Activated CD4-positive, alpha-beta T cell treated with anti-CD3 and anti-CD28 coated beads for 4 hours (primary cell): ENCODE data around the gene LRRC49.
"Not testable (repeated sequence)": the region's sequence is repeated elsewhere in the genome, so short reads cannot be mapped to it uniquely, and the experiment has no call there.

Source experiments
- DNase-seq, 2 donors: peaks; one replicate each; pipeline ENCODE4 v3.0.0-alpha.2; 2020

LRRC49 gene

DNA sequence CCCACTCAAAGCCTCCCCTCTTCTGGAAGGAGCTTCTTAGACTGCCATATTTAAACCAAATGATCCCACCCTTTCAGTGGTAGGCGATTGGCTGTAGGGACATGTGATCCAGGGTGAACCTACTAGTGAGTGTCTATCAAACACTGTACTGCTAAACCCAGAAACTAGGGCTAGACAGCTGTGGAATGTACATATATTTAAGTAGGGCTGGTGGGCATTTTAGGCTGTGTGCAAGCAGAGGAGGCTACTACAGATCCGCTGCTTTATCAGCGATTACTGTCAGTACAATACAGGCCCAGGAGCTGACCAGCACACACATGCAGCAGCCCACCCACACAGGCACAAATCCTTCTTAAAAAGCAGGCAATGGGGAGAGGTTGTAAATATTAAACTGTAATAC, 23.3 kb upstream of the LRRC49 start:
- no peak for DNase-seq

DNA sequence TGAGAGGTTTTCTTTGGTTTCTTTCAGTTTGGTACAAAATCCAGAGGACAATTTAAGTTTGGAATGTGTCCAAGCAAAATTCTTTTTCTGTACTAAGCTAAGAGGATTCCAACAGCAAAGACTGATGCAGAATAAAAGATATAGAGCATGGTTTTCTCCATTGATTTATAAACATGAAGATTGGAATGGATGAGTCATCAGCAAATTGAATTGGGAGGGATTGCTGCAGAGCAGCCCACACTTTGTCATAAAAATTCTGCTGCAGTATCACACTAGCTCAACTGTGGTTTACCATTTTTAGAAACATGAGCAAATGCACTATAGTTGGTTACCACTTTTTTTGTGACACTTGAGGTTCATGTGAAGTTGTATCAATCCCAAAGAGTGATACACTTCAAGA, 22.6 kb upstream of the LRRC49 start:
- DNase-seq = no peak

DNA sequence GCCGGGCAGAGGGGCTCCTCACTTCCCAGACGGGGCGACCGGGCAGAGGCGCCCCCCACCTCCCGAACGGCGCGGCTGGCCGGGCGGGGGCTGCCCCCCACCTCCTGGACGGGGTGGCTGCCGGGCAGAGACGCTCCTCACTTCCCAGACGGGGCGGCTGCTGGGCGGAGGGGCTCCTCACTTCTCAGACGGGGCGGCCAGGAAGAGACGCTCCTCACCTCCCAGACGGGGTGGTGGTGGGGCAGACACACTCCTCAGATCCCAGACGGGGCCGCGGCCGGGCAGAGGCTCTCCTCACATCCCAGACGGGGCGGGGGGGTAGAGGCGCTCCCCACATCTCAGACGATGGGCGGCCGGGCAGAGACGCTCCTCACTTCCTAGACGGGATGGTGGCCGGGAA, 21.1 kb upstream of the LRRC49 start:
- not testable (repeated sequence) for DNase-seq

DNA sequence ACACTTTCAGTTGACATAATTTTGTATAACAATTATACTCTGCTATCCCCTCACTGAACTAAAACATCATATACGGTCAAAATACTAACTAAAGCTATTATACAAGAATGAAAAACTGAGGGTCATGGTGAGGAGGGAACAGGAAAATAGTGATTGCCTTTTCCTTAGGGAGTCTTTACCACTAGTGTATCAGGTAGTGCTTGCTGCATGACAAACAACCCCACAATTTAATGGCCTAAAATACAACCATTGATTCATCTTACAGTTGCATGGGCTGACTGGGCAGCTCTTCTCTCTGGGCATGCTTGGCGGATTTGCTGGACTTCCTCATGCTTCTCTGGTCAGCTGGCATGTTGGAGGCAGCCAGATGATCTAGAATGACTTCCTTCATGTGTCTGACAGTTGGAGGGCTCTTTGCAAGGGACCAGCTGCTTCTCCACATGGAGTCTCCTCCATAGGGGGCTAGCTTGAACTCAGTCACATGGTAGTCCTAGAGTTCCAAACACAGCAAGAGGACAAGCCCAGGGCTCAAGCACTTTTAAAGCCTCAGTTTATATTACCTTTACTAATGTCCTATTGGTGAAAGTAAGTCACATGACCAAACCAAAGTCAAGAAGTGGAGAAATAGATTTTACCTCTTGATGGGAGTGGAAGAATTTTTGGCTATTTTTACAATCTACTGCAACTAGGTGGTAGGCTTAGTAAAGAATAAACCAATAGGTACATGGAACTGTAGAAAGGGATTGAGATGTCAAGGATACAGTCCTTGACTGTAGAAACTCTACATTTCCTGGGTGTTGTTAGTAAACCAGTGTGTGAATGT, 19.2 kb upstream of the LRRC49 start:
- no peak for DNase-seq

DNA sequence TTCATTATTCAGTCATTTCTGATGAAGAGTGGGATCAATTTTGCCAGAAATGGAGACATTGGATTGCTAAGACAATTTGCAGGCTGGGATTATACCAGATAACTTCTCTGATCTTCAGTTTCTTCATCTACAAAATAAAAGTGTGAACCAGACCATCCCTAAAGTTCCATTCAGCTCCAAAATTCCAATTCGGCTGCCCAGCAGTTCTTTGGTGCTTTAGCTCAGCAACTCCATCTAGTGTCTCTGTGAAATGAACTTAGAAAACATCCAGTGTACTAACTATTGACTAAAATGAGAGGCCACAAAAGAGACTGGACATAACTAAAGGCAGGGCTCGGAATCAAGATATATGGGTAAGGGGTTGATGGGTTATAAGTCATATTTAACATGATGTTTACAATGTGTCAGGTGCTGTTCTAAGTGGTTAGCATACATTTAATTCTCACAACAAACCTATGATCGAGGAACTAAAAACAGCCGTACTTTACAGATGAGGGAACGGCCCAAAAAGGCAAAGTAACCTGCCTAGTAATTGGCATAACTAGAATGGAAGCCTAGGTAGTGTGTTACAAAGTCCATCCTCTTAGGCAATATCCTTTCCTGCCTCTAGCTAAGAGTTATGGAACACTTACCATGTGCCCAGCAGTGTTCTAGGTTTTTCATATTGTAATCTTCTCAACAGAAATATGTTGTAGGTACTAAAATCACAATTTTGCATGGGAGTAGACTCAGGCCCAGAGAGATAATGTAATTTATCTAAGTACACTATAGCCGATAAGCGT, 17.4 kb upstream of the LRRC49 start:
- no peak for DNase-seq

DNA sequence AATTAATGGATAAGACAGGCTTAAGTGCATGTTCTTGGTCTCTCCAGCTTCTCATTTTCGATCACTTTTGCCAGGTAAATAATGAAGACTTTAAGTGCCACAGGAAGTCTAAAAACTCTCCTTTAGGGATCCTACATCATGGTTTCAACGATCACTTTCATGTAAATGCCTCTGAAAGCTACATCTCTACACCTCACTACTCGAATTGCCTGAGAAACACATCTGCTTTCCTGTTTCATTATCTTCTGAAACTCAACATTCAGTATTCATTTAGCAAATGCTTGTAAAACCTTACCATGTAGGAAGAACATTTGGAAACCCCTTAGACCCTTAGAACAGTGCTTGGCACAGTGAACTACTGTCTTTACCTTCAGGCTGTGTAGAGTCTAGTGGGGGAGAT, 16.6 kb upstream of the LRRC49 start:
- DNase-seq = no peak

DNA sequence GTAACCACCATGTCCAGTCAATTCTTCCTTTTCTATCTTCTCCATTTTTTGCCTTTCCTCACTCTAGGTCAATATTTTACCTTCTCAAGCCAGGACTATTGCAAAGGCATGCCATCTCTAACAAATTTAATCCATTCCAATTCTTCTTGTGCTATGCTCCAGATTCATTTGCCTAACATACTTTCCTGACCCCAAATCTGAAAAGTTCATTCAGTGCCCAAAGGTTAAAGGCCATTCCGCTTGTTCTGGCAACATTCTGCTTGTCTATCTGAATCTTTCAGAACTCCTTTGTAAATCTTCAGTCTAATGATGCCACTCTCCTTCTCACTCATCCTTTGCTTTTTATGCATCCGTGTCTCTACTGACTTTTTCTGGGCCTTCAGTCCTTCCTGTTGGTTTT, 15.9 kb upstream of the LRRC49 start:
- DNase-seq = no peak

DNA sequence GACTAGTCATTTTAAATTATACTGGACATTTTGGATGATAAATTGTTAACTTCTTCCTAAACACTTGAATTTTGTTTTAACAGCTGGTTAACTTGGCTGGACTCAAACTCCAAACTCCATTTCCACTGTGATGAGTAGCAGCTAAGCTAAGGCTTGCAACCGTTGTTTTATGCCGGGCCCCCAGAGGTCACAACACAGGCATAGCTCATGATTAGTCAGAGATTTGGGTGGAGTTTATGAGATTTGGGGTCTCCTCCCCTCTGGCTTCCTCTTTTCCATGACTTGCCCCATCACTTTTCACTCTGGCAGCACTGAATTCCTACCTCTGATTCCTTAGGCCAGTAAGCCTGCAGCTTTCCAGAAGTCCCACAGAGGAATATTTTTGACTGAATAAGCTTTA, 13.2 kb upstream of the LRRC49 start:
- no peak for DNase-seq

DNA sequence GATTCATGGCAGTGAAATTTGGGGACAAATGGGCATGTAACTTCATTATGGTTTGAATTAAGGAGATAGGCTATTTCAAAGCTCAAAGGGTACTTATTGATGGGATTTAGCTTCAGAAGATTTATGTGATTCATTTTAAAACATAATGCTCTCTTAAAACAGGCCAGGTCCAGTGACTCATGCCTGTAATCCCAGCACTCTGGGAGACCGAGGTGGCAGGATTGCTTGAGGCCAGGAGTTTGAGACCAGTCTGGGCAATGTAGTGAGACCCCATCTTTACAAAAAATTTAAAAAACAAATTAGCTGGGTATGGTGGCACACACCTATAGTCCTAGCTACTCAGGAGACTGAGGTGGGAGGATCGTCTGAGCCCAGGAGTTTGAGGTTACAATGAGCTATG, 11.8 kb upstream of the LRRC49 start:
- no peak for DNase-seq

DNA sequence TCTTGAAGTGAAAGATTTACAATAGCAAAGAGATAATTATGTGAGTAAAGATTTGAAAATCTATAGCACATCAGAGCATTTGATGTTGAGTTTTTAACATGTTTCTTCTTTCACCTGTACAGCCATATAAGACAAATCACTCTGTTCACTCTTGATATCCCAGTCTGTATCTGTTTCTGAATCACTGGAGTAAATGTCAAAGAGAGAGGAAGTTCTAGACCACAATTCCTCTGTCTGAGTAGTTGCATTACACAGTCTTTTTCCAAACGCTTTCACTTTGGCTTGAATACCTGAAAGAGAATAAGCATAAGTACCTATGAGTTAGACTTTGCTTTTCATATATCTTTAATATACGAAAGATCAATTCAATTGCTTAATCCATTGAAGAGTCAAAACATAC, 10.3 kb upstream of the LRRC49 start:
- no peak for DNase-seq

DNA sequence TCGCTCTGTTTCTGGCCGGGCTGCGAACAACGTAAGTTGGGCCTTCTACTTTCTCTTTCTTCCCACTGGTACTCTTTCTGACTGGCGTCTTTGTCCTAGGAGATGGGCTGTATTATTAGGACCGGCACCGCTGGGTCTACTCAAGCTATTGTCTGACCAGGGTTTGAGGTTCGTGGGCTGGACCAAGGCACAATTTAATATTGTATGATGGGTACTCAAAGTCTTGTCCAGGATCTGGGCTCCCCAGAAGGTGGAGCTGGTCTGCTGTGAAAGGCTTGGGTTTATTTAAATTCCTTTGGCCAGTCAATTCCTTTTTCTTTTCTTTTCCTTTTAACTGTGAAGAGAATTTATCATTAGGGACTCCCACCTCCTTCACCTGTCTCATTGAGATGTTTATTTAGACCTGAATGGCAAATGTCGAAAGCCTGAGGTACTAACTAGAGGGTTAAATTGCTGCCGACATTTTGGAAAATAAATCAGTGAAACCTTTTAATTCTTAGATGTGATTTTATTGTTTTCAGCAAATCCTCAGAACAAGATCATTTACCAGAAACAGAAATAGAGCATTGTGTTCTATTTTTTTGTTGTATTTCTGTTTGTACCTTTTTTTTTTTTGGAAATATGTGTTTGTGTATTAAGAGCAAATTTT, 410 bp downstream of the LRRC49 start:
- DNase-seq = no peak

DNA sequence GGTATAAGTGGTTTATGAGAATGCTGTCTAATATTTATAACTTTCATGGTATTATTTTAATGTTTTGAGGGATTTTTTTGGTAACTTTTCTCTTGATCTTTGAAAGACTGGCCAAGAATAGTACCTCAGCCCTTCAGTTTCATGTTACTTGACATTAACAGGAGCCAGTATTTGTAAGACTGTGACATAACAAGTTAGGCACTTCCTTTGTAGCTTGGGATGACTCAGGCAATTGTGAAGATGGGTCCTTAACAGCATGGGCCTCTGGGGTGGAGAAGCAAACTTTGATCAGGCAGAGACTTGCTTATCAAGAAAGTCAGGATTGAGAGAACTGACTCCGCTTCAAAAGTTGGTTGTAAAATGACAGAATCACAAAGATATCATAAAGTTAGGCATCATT, 9.5 kb downstream of the LRRC49 start:
- no peak for DNase-seq

DNA sequence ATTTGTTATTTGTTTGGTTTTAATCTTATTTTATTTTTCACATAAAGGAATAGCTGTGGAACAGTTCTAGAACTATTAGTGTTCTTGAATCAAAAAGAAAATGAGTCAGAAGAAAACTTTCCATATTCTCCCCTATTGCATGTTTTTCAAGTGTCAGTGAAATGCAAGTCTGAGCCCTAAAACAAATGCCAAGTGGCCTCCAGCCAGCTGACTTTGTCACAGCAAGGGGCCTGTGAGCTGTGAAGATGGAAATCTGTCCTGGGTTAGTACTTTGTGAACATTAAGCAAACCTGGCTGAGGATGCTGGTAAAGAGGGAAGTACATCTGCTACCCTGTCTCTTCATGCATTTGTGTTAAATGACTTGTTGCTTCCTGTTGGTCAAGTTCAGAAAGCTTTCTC, 14.2 kb downstream of the LRRC49 start:
- no peak for DNase-seq

DNA sequence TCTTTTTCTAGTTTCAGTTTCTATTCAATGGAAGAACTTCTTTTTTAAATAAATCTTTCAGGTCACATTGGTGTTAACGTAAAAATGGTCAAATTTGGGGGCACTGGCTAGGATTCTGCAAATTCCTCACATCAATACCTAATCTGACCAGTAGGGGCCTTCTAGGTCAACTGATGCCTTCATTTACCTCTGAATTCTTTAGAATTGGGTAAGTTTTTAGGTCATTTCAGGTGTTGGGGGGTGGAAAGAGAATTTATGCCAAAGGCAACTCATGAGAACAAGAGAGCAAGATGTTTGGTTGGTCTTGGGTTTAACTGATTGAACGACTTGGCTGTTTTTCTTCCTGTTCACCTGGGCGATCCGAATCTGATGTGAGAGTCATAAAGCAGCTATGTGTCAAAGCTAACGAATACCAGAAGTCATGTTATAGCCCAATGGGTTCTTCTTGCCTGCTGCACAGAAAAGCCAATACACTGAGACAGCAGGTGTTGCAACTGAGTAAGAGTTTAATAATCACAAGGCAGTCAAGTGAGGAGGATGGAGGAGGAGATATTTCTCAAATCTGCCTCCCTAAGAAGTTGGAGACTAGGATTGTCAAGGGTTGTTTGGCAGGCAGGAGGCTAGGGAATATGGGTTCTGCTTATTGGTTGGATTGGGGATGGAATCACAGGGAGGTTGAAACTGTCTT, 15.3 kb downstream of the LRRC49 start:
- DNase-seq = no peak

DNA sequence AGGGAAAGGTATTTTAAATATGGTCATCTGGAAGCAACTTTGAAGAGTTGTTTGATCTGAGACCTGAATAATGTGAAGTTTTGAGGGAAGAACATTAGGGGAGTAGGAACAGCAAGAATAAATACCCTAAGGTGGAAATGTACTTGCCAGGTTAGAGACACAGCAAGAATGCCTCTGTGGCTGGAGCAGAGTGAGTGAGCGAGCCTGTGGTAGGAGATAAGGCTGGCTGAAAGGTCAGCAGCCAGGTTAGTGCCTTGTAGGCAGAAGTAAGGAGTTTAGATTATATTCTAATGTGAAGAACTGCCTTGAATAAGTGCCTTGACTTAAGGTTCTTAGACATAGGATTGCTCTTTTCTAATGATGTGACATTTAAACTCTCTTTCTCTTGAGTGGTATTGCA, 18.3 kb downstream of the LRRC49 start:
- DNase-seq = no peak

DNA sequence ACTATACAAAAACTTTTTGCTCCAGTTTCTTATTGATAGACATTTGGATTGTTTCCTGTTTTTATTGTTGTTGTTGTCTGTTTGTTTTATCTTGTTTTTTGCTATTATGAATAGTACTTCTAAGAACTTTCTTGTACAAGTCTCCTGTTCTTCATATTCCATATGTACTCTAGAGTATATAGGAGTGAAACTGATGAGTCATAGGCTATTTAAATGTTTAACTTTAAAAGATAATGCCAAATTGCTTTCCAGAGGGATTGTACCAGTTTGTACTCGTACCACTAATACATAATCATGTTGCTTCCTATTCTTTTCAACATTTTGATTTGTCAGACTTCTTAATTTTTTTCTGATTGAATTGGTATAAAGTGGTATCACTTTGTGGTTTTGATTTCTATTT, 19.6 kb downstream of the LRRC49 start:
- DNase-seq = no peak

DNA sequence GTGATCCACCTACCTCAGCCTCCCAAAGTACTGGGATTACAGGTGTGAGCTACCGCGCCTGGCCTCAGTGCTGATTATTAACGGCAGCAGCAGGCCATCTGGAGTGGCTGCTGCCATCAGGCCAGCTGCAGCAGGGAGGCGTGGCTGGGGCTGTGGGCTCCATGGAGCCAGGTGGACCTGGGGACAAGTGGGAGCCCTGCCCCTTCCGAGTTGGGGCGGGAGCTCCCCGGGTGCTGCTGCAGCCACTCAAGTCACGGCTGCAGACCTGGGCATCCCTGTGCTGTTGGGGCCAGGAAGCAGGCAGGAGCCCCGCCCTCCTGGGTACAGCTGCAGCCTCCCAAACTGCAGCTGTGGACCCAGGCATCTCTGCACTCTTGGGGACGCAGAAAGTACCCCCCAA, 23.9 kb downstream of the LRRC49 start:
- no peak for DNase-seq

DNA sequence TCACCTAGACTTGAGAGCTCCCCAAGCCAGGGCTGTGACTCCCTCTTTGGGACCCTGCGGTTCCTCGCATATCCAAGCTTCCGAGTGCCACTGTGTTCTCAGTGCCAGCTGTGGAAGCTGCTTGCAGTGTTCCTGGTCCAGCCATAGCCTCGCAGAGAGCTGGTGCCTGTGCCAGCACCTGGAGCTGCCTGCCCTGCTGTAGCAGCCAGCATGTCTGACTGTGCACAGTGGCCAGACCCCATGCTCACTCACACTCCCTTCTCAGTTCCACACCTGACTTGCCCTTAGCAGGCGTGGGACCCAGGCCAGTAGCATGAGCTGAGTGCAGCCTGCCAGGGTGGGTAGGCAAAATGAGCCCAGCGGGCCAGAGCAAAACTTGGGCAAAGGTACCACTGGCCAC, 25.3 kb downstream of the LRRC49 start:
- DNase-seq = no peak

DNA sequence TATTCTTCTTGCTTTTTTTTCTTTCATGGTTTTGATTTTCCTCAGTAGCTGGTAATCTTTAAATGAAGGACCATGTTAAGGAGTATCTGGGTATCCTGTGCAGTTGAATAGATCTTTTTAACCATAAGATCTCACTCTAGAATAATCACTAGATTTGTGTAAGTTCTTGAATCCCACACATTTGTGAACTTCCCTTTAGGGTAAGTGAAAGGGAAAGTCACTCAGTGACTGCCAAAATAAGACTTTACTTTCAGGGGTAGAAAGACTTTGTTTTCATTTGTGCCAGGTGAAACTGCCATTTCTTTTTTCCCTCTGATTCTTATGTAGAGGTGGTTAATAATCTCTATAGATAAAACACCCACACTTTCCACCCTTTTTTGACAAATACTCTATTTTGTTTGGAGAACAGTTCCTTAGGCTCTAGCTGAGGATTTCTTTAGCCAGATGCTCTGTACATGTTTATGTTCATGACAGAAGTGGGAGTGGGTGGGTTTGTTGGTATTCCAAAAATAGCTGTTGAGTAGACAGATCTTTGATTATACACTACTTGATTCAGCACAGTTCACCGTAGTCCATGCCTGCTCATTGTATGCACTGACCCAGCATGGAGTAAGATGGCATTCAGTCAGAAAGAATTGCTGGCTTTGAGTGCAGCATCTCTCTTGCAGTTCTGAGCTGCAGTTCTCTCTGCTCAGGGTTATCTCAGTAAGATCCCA, 28.5 kb downstream of the LRRC49 start:
- DNase-seq = no peak

DNA sequence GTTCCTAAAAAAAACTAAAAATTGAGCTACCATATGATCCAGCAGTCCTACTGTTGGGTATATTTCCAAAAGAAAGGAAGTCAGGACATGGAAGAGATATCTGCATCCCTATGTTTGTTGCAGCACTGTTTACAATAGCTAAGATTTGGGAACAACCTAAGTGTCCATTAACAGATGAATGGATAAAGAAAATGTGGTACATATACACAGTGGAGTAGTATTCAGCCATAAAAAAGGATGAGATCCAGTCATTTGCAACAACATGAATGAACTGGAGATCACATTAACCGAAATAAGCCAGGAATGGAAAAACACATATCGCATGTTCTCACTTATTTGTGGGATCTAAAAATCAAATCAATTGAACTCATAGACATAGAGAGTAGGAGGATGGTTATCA, 29.5 kb downstream of the LRRC49 start:
- no peak for DNase-seq

DNA sequence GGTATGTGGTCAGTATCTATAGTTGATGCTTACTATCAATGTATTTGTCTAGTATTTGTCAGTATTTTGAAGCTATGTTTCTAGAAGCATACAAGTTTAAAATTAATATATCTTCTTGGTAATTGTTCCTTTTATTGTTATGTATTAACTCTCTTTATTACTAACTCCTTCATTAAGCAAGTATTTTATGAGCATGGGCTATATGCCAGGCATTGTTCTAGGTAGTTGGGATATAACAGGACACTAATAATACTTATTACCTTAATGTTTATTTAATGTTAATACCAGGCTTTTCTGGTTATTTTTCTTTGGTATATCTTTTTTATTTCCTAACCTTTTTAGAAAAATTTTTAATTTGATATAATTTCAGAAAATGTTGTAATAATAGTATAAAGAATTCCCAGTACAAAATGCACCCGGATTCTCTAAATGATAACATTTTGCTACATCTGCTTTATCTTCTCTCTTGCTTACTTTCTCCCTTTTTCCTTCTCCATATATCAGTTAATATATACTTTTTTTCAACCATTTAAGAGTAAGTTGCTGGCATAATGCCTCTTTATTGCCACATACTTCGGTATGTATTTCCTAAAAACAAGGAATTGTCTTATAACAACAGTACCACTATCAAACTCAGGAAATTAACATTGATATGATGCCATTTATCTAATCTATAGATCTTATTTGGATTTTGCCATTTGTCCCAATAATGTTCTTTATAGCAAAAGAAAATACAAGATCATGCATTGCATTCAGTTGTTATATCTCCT, 30.9 kb downstream of the LRRC49 start:
- DNase-seq = no peak

DNA sequence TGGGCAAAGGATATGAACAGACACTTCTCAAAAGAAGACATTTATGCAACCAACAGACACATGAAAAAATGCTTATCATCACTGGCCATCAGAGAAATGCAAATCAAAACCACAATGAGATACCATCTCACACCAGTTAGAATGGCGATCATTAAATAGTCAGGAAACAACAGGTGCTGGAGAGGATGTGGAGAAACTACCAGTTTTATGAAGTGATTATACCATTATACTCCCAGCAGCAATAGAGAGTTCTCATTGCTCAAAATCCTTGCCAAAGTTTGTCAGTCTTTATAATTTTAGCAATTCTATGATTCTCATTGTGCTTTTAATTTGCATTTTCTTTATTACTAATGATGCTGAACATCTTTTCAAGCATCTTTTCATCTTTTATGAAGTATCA, 34.3 kb downstream of the LRRC49 start:
- not testable (repeated sequence) for DNase-seq
